WTC11 (cell line): ENCODE results near the gene ZDHHC7. TPM values are rescaled to one million over a fixed set of nuclear protein-coding genes. Genes with fewer than 3 reads are reported as not detected.
"Not testable (repeated sequence)": the region's sequence is repeated elsewhere in the genome, so short reads cannot be mapped to it uniquely, and the experiment has no call there.

Experiments
- ATAC-seq: fragments of 200-7000 bp; cut with Tn5 transposase; 2 replicates; pipeline ENCODE4 v1.10.0; 2021; ENCODE audit warnings: mild to moderate bottlenecking, moderate library complexity
- CTCF ChIA-PET: fragments of 300-600 bp; sonication (Branson Sonifier 250); formaldehyde crosslinking; loops from one replicate; lab custom pipeline; 2021; ENCODE audit warnings: antibody characterized with exemption; lab: Charles Lee
- POLR2A ChIA-PET: fragments of 350-600 bp; sonication (Branson Sonifier 250); formaldehyde crosslinking; loops from one replicate; lab custom pipeline; 2021; ENCODE audit warnings: antibody characterized with exemption; lab: Charles Lee
- DNase-seq: peaks from one replicate; pipeline ENCODE4 v3.0.0; 2021; ENCODE audit warnings: low spot score
- H3K27ac Mint-ChIP-seq: 2 replicates; pipeline ENCODE4 v1.8.0; 2021; ENCODE audit warnings: mixed read lengths
- H3K27me3 Mint-ChIP-seq: 2 replicates; pipeline ENCODE4 v1.8.0; 2021; ENCODE audit warnings: low read depth, mild to moderate bottlenecking, moderate library complexity, mixed read lengths
- H3K36me3 Mint-ChIP-seq: 2 replicates; pipeline ENCODE4 v1.8.0; 2021; ENCODE audit warnings: mixed read lengths
- H3K4me1 Mint-ChIP-seq: 2 replicates; pipeline ENCODE4 v1.8.0; 2022; ENCODE audit warnings: mixed read lengths
- H3K4me3 Mint-ChIP-seq: 2 replicates; pipeline ENCODE4 v1.8.0; 2021; ENCODE audit warnings: mild to moderate bottlenecking, moderate library complexity, mixed read lengths
- H3K9me3 Mint-ChIP-seq: 2 replicates; pipeline ENCODE4 v1.8.0; 2021; ENCODE audit warnings: mixed read lengths
- CBFB ChIP-seq: sonication (generic); formaldehyde crosslinking; IDR thresholded peaks from 2 replicates; pipeline ENCODE4 v1.8.1; 2022; ENCODE audit warnings: mild to moderate bottlenecking, low read depth, missing genetic modification reagents
- CREB1 ChIP-seq: sonication (generic); formaldehyde crosslinking; IDR thresholded peaks from 2 replicates; pipeline ENCODE4 v1.8.0; 2023; ENCODE audit warnings: mild to moderate bottlenecking, missing genetic modification reagents
- ELF4 ChIP-seq: sonication (generic); formaldehyde crosslinking; IDR thresholded peaks from 2 replicates; pipeline ENCODE4 v1.8.1; 2022; ENCODE audit warnings: low read depth, mild to moderate bottlenecking, moderate library complexity, missing genetic modification reagents
- EMX1 ChIP-seq: fragments of 250-450 bp; sonication (Bioruptor Pico); IDR thresholded peaks from 2 replicates; pipeline ENCODE4 v1.8.0; 2021; ENCODE audit warnings: mild to moderate bottlenecking
- FOXP1 ChIP-seq: sonication (generic); formaldehyde crosslinking; IDR thresholded peaks from 2 replicates; pipeline ENCODE4 v1.8.0; 2022; ENCODE audit warnings: missing genetic modification reagents, mild to moderate bottlenecking, moderate library complexity, borderline replicate concordance
- HMGA2 ChIP-seq: fragments of 250-450 bp; sonication (Bioruptor Pico); IDR thresholded peaks from 2 replicates; pipeline ENCODE4 v1.4.0; 2021; ENCODE audit warnings: mild to moderate bottlenecking, moderate library complexity
- KAT7 ChIP-seq: sonication (generic); formaldehyde crosslinking; IDR thresholded peaks from 2 replicates; pipeline ENCODE4 v1.8.1; 2023; ENCODE audit warnings: missing genetic modification reagents, mild to moderate bottlenecking, borderline replicate concordance
- NFATC4 ChIP-seq: fragments of 250-450 bp; sonication (Bioruptor Pico); IDR thresholded peaks from 2 replicates; pipeline ENCODE4 v1.9.0; 2021; ENCODE audit warnings: mild to moderate bottlenecking
- NR3C1 ChIP-seq: sonication (generic); formaldehyde crosslinking; conservative IDR thresholded peaks from 2 replicates; pipeline ENCODE4 v1.8.1; 2023; ENCODE audit warnings: low read depth, mild to moderate bottlenecking, missing genetic modification reagents
- OVOL2 ChIP-seq: fragments of 250-450 bp; sonication (Bioruptor Pico); IDR thresholded peaks from 2 replicates; pipeline ENCODE4 v1.9.0; 2021; ENCODE audit warnings: mild to moderate bottlenecking, borderline replicate concordance
- ZNF232 ChIP-seq: sonication (generic); formaldehyde crosslinking; IDR thresholded peaks from 2 replicates; pipeline ENCODE4 v1.8.0; 2022; ENCODE audit warnings: mild to moderate bottlenecking, missing genetic modification reagents
- ZNF423 ChIP-seq: fragments of 250-450 bp; sonication (Bioruptor Pico); IDR thresholded peaks from 2 replicates; pipeline ENCODE4 v2.1.2; 2022; ENCODE audit warnings: mild to moderate bottlenecking, moderate library complexity
- total RNA-seq: library from RNA; stranded (reverse); gene quantifications from 3 replicates; pipeline ENCODE4 v1.2.3, GENCODE V29; 2021
- TF ChIP-seq, protein P1 (sequence below): sonication (generic); formaldehyde crosslinking; IDR thresholded peaks from 2 replicates; pipeline ENCODE4 v1.8.1; 2022; ENCODE audit warnings: mild to moderate bottlenecking, moderate library complexity, missing genetic modification reagents
- TF ChIP-seq, protein P2 (sequence below): sonication (generic); formaldehyde crosslinking; IDR thresholded peaks from 2 replicates; pipeline ENCODE4 v1.8.0; 2023; ENCODE audit warnings: missing genetic modification reagents
- TF ChIP-seq, protein P3 (sequence below): fragments of 250-450 bp; sonication (Bioruptor Pico); IDR thresholded peaks from 2 replicates; pipeline ENCODE4 v1.9.0; 2021; ENCODE audit warnings: mild to moderate bottlenecking
- TF ChIP-seq, protein P4 (sequence below): sonication (generic); formaldehyde crosslinking; IDR thresholded peaks from 2 replicates; pipeline ENCODE4 v1.8.0; 2022; ENCODE audit warnings: mild to moderate bottlenecking, missing genetic modification reagents
- TF ChIP-seq, protein P5 (sequence below): sonication (generic); formaldehyde crosslinking; IDR thresholded peaks from 2 replicates; pipeline ENCODE4 v1.8.0; 2022; ENCODE audit warnings: mild to moderate bottlenecking, missing genetic modification reagents

The ZDHHC7 gene
- total RNA-seq, 1 experiment from 2014 or later = 38.7 TPM

DNA sequence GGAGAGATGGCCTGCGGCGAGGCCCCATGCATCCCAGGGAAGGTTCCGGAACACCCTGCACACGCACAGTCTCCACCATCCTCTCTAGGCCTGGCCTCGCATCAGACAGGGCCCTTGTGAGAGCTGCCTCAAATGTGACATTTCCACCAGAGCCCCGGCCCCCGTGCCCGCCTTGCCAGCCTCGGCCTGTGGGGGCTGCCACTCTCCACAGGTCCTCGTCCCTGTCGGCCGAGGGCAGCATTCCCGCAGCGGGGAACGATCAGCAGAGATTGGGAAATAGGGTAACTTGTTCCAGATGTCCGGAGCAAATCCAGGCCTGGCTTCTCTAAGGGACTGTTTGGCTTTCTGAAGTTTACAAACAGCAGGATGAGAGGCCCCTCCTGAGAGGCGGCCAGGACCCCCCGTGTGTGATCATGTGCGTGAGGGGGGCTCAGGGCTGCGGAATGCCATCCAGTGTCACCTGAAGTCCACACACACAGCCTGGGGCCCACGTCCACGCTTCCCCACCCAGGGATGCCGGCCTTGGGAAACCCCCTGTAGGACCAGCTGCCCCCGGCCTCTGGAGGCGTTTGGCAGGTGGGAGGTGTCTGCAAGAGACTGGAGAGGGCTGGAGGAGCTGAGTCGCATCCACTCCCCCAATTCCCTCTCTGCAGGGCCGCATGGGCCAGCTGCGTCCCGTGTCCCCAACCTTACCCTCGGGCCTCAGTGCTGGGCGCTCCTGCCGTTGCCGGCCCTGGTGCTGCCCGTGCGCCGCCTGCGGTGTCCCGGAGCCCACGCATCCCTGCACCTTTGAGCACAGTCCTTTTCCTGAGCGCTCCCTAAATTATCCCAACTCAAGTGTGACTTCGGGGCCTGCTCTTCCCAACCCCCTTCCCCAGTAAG, 70.4 kb downstream of the ZDHHC7 start:
- Mint-ChIP-seq H3K36me3 (no peaks in the 10 kb centered on the region), H3K27me3 (no peaks in the 10 kb centered on the region), H3K4me1 (peaks cover 4% of the 10 kb centered on the region; the same call in 1 of the 2 replicates), H3K27ac (no peak overlapping the region), H3K9me3 (no peaks in the 10 kb centered on the region), H3K4me3 (no peak overlapping the region)
- TF ChIP-seq FOXP1 (no peak), CREB1 (no peak), ELF4 (no peak), OVOL2 (CRISPR knock-in tag) (no peak), ZNF423 (CRISPR knock-in tag) (no peak), NR3C1 (CRISPR knock-in tag) (no peak), EMX1 (CRISPR knock-in tag) (no peak)
- TF ChIP-seq, protein P1, sequence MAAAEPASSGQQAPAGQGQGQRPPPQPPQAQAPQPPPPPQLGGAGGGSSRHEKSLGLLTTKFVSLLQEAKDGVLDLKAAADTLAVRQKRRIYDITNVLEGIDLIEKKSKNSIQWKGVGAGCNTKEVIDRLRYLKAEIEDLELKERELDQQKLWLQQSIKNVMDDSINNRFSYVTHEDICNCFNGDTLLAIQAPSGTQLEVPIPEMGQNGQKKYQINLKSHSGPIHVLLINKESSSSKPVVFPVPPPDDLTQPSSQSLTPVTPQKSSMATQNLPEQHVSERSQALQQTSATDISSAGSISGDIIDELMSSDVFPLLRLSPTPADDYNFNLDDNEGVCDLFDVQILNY (CRISPR knock-in tag) = no peak
- TF ChIP-seq, protein P2, sequence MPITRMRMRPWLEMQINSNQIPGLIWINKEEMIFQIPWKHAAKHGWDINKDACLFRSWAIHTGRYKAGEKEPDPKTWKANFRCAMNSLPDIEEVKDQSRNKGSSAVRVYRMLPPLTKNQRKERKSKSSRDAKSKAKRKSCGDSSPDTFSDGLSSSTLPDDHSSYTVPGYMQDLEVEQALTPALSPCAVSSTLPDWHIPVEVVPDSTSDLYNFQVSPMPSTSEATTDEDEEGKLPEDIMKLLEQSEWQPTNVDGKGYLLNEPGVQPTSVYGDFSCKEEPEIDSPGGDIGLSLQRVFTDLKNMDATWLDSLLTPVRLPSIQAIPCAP (CRISPR knock-in tag) = no peak
- ChIA-PET POLR2A (interaction anchor here (0.6 kb wide), 1 partner anchor 103 kb away, joined by 3 read pairs; no protein-coding TSS in a partner anchor), CTCF (interaction anchor here (1.1 to 4.4 kb wide), 2 partner anchors 11 to 15 kb away, joined by 6 to 29 read pairs; no protein-coding TSS in a partner anchor)
- peak; percentile 26; the same call in 1 of the 2 replicates for ATAC-seq
- no peak for DNase-seq

DNA sequence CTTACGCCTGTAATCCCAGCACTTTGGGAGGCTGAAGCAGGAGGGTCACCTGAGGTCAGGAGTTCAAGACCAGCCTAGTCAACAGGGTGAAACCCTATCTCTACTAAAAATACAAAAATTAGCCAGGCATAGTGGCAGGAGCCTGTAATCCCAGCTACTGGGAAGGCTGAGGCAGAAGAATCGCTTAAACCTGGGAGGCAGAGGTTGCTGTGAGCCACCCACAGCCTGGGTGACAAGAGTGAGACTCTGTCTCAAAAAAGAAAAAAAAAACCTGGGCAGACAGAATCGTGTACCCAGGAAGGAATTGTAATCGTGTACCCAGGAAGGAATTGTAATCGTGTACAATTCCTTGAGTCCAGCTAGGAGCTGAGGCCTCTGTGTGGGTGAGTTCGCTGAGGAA, 72.7 kb downstream of the ZDHHC7 start:
- DNase-seq, H3K27ac Mint-ChIP-seq, H3K27me3 Mint-ChIP-seq, H3K36me3 Mint-ChIP-seq, H3K4me3 Mint-ChIP-seq, POLR2A ChIA-PET, ATAC-seq, H3K4me1 Mint-ChIP-seq, H3K9me3 Mint-ChIP-seq: not testable (repeated sequence)
- CTCF ChIA-PET = interaction anchor here (1.7 to 2.4 kb wide), 2 partner anchors 13 to 14 kb away, joined by 7 to 16 read pairs; no protein-coding TSS in a partner anchor

DNA sequence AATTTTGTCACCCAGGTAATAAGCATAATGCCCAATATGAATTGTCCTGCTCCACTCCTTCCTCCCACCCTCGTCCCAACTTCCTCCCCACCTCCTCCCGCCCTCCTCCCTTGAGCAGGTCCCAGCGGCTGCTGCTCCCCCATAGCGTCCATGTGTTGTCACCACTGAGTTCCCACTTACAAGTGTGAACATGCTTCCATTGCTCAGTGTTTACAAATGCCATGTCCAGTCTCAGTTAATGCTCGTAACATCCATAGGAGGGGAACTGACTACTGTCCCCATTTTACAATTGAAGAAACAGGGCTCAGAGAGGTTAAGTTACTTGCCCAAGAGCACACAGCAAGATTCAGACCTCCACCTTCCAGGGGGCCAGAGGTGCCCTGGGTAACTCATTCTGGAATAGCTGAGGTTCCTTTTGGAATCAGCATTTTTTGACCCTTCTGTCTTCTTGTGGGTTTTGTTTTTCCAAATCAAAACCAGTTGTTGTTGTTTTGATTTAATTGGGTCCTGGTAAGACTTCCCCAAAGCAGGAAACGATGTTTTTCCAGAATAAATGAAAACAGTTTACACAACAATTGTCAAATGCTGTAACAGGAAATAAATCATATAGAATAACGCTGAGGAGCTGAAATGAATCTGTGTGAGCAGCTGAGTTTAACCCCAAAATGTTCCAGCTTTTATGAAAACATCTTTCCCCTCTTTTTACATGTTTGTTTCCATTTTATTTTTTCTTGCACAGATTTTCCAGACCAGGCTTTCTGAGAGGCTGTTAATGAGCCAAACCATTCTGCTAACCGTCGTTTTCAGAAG, 73.9 kb downstream of the ZDHHC7 start:
- ATAC-seq (no peak), DNase-seq (no peak)
- Mint-ChIP-seq H3K9me3 (no peaks in the 10 kb centered on the region), H3K27me3 (no peaks in the 10 kb centered on the region), H3K4me3 (no peak overlapping the region), H3K4me1 (peaks cover 4% of the 10 kb centered on the region; the same call in 1 of the 2 replicates), H3K36me3 (no peaks in the 10 kb centered on the region), H3K27ac (no peak overlapping the region)
- ChIA-PET CTCF (interaction anchor here (2.4 kb wide), 1 partner anchor 14 kb away, joined by 16 read pairs; no protein-coding TSS in a partner anchor), POLR2A (no interaction called here)
- no peak for TF ChIP-seq ZNF232 (CRISPR knock-in tag)
- TF ChIP-seq CBFB (CRISPR knock-in tag) = no peak
- TF ChIP-seq HMGA2 = no peak
- TF ChIP-seq, protein P3, sequence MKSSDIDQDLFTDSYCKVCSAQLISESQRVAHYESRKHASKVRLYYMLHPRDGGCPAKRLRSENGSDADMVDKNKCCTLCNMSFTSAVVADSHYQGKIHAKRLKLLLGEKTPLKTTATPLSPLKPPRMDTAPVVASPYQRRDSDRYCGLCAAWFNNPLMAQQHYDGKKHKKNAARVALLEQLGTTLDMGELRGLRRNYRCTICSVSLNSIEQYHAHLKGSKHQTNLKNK = no peak
- TF ChIP-seq, protein P4, sequence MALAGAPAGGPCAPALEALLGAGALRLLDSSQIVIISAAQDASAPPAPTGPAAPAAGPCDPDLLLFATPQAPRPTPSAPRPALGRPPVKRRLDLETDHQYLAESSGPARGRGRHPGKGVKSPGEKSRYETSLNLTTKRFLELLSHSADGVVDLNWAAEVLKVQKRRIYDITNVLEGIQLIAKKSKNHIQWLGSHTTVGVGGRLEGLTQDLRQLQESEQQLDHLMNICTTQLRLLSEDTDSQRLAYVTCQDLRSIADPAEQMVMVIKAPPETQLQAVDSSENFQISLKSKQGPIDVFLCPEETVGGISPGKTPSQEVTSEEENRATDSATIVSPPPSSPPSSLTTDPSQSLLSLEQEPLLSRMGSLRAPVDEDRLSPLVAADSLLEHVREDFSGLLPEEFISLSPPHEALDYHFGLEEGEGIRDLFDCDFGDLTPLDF (CRISPR knock-in tag) = no peak
- TF ChIP-seq, protein P5, sequence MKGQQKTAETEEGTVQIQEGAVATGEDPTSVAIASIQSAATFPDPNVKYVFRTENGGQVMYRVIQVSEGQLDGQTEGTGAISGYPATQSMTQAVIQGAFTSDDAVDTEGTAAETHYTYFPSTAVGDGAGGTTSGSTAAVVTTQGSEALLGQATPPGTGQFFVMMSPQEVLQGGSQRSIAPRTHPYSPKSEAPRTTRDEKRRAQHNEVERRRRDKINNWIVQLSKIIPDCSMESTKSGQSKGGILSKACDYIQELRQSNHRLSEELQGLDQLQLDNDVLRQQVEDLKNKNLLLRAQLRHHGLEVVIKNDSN (CRISPR knock-in tag) = no peak
- no peak for TF ChIP-seq KAT7 (CRISPR knock-in tag)
- no peak for TF ChIP-seq NFATC4
